ENCODE measurements around the gene MACROD2. TPM values are rescaled to one million over a fixed set of nuclear protein-coding genes. Genes with fewer than 3 reads are reported as not detected.

The MACROD2 gene
- total RNA-seq, 3 donors from 2014 or later = 3.2 to 7.6 (median 6.4) TPM

- no peak for TF ChIP-seq CTCF (IDR thresholded peaks at IDR 0.05)
- no peak overlapping the region for H3K4me3 ChIP-seq
- ATAC-seq (no peak), DNase-seq (no peak)
- intact Hi-C loops (cut with DNase I, micrococcal nuclease) = no loop called here
- no peaks in the 10 kb centered on the region for H3K9me3 ChIP-seq
- no peaks in the 10 kb centered on the region for H3K4me1 ChIP-seq (ENCODE audit: low read depth)
- no peaks in the 10 kb centered on the region for H3K36me3 ChIP-seq (ENCODE audit: low read depth)
These were observed 2009.0 kb downstream of the MACROD2 start for GRCh38 chr20:16004108-16004854.

GRCh38 chr20:16005021-16005914 is 2010.0 kb downstream of the MACROD2 start:
- Histone ChIP-seq H3K9me3 (no peaks in the 10 kb centered on the region), H3K36me3 (ENCODE audit: low read depth) (no peaks in the 10 kb centered on the region), H3K4me1 (ENCODE audit: low read depth) (no peaks in the 10 kb centered on the region), H3K4me3 (no peak overlapping the region)
- ATAC-seq (no peak), DNase-seq (no peak)
- no peak for TF ChIP-seq CTCF (IDR thresholded peaks at IDR 0.05)
- intact Hi-C loops (cut with DNase I, micrococcal nuclease) = no loop called here

GRCh38 chr20:16005915-16006493 is 2010.7 kb downstream of the MACROD2 start:
- Histone ChIP-seq H3K9me3 (no peaks in the 10 kb centered on the region), H3K36me3 (ENCODE audit: low read depth) (no peaks in the 10 kb centered on the region), H3K4me3 (no peak overlapping the region), H3K4me1 (ENCODE audit: low read depth) (no peaks in the 10 kb centered on the region)
- DNase-seq = no peak
- no peak for TF ChIP-seq CTCF (IDR thresholded peaks at IDR 0.05)
- ATAC-seq = no peak
- intact Hi-C loops (cut with DNase I, micrococcal nuclease) = no loop called here

- TF ChIP-seq CTCF (IDR thresholded peaks at IDR 0.05) = no peak
These were observed 2011.8 kb downstream of the MACROD2 start for GRCh38 chr20:16007164-16007563.

GRCh38 chr20:16007962-16008361 is 2012.6 kb downstream of the MACROD2 start:
- no peak for TF ChIP-seq CTCF (IDR thresholded peaks at IDR 0.05)
- no peak for ATAC-seq

More at GRCh38 chr20:16007164-16007563, 2011.8 kb downstream of the MACROD2 start:
- no peaks in the 10 kb centered on the region for H3K9me3 ChIP-seq
- H3K36me3 ChIP-seq (ENCODE audit: low read depth) = no peaks in the 10 kb centered on the region
- ATAC-seq = no peak
- H3K4me1 ChIP-seq (ENCODE audit: low read depth) = no peaks in the 10 kb centered on the region
- H3K4me3 ChIP-seq = no peak overlapping the region
- DNase-seq = peak in 1 of 3 donors; percentile 5
- intact Hi-C loops (cut with DNase I, micrococcal nuclease) = no loop called here

More at GRCh38 chr20:16007962-16008361, 2012.6 kb downstream of the MACROD2 start:
- Histone ChIP-seq H3K36me3 (ENCODE audit: low read depth) (no peaks in the 10 kb centered on the region), H3K4me1 (ENCODE audit: low read depth) (no peaks in the 10 kb centered on the region), H3K4me3 (no peak overlapping the region), H3K9me3 (no peaks in the 10 kb centered on the region)
- no peak for DNase-seq
- intact Hi-C loops (cut with DNase I, micrococcal nuclease) = no loop called here
